WTC11 (cell line): ENCODE data around the gene ACR. TPM values are rescaled to one million over a fixed set of nuclear protein-coding genes. Genes with fewer than 3 reads are reported as not detected.
A peak's percentile ranks its signal among the peaks of the same experiment; 100 is the strongest.

Source experiments
- ATAC-seq: fragments of 200-7000 bp; cut with Tn5 transposase; 2 replicates; pipeline ENCODE4 v1.10.0; 2021; ENCODE audit warnings: mild to moderate bottlenecking, moderate library complexity
- CTCF ChIA-PET: fragments of 300-600 bp; sonication (Branson Sonifier 250); formaldehyde crosslinking; loops from one replicate; lab custom pipeline; 2021; ENCODE audit warnings: antibody characterized with exemption; lab: Charles Lee
- POLR2A ChIA-PET: fragments of 350-600 bp; sonication (Branson Sonifier 250); formaldehyde crosslinking; loops from one replicate; lab custom pipeline; 2021; ENCODE audit warnings: antibody characterized with exemption; lab: Charles Lee
- DNase-seq: peaks from one replicate; pipeline ENCODE4 v3.0.0; 2021; ENCODE audit warnings: low spot score
- H3K27ac Mint-ChIP-seq: 2 replicates; pipeline ENCODE4 v1.8.0; 2021; ENCODE audit warnings: mixed read lengths
- H3K27me3 Mint-ChIP-seq: 2 replicates; pipeline ENCODE4 v1.8.0; 2021; ENCODE audit warnings: low read depth, mild to moderate bottlenecking, moderate library complexity, mixed read lengths
- H3K36me3 Mint-ChIP-seq: 2 replicates; pipeline ENCODE4 v1.8.0; 2021; ENCODE audit warnings: mixed read lengths
- H3K4me1 Mint-ChIP-seq: 2 replicates; pipeline ENCODE4 v1.8.0; 2022; ENCODE audit warnings: mixed read lengths
- H3K4me3 Mint-ChIP-seq: 2 replicates; pipeline ENCODE4 v1.8.0; 2021; ENCODE audit warnings: mild to moderate bottlenecking, moderate library complexity, mixed read lengths
- H3K9me3 Mint-ChIP-seq: 2 replicates; pipeline ENCODE4 v1.8.0; 2021; ENCODE audit warnings: mixed read lengths
- ETV6 ChIP-seq: sonication (generic); formaldehyde crosslinking; IDR thresholded peaks from 2 replicates; pipeline ENCODE4 v1.8.1; 2022; ENCODE audit warnings: mild to moderate bottlenecking, missing genetic modification reagents
- HMGA2 ChIP-seq: fragments of 250-450 bp; sonication (Bioruptor Pico); IDR thresholded peaks from 2 replicates; pipeline ENCODE4 v1.4.0; 2021; ENCODE audit warnings: mild to moderate bottlenecking, moderate library complexity
- IRF2 ChIP-seq: sonication (generic); formaldehyde crosslinking; IDR thresholded peaks from 2 replicates; pipeline ENCODE4 v1.8.0; 2022; ENCODE audit warnings: low read depth, missing genetic modification reagents, borderline replicate concordance
- JUN ChIP-seq: sonication (generic); formaldehyde crosslinking; IDR thresholded peaks from 2 replicates; pipeline ENCODE4 v1.8.0; 2023; ENCODE audit warnings: mild to moderate bottlenecking, missing genetic modification reagents
- MLX ChIP-seq: sonication (generic); formaldehyde crosslinking; IDR thresholded peaks from 2 replicates; pipeline ENCODE4 v1.8.1; 2023; ENCODE audit warnings: mild to moderate bottlenecking, missing genetic modification reagents, moderate library complexity
- MYBL2 ChIP-seq: sonication (generic); formaldehyde crosslinking; IDR thresholded peaks from 2 replicates; pipeline ENCODE4 v1.8.1; 2023; ENCODE audit warnings: mild to moderate bottlenecking, moderate library complexity, missing genetic modification reagents
- NFE2L1 ChIP-seq: sonication (generic); formaldehyde crosslinking; IDR thresholded peaks from 2 replicates; pipeline ENCODE4 v1.8.1; 2023; ENCODE audit warnings: missing genetic modification reagents
- NR2C2 ChIP-seq: sonication (generic); formaldehyde crosslinking; IDR thresholded peaks from 2 replicates; pipeline ENCODE4 v1.8.0; 2022; ENCODE audit warnings: mild to moderate bottlenecking, missing genetic modification reagents
- NR3C1 ChIP-seq: sonication (generic); formaldehyde crosslinking; conservative IDR thresholded peaks from 2 replicates; pipeline ENCODE4 v1.8.1; 2023; ENCODE audit warnings: low read depth, mild to moderate bottlenecking, missing genetic modification reagents
- PRRX2 ChIP-seq: fragments of 250-450 bp; sonication (Bioruptor Pico); IDR thresholded peaks from 2 replicates; pipeline ENCODE4 v1.8.0; 2021; ENCODE audit warnings: mild to moderate bottlenecking
- RORB ChIP-seq: fragments of 250-450 bp; sonication (Bioruptor Pico); IDR thresholded peaks from 2 replicates; pipeline ENCODE4 v1.9.0; 2021; ENCODE audit warnings: mild to moderate bottlenecking
- SP1 ChIP-seq: sonication (generic); formaldehyde crosslinking; conservative IDR thresholded peaks from 2 replicates; pipeline ENCODE4 v1.8.1; 2022; ENCODE audit warnings: missing genetic modification reagents
- TEAD1 ChIP-seq: sonication (generic); formaldehyde crosslinking; IDR thresholded peaks from 2 replicates; pipeline ENCODE4 v1.8.0; 2022; ENCODE audit warnings: mild to moderate bottlenecking, missing genetic modification reagents
- ZNF121 ChIP-seq: sonication (generic); formaldehyde crosslinking; IDR thresholded peaks from 2 replicates; pipeline ENCODE4 v1.8.0; 2023; ENCODE audit warnings: missing genetic modification reagents
- ZNF219 ChIP-seq: sonication (generic); formaldehyde crosslinking; IDR thresholded peaks from 2 replicates; pipeline ENCODE4 v1.8.0; 2023; ENCODE audit warnings: missing genetic modification reagents, mild to moderate bottlenecking, borderline replicate concordance
- ZNF263 ChIP-seq: sonication (generic); formaldehyde crosslinking; IDR thresholded peaks from 2 replicates; pipeline ENCODE4 v1.8.1; 2022; ENCODE audit warnings: low read depth, mild to moderate bottlenecking, moderate library complexity, missing genetic modification reagents
- ZNF423 ChIP-seq: fragments of 250-450 bp; sonication (Bioruptor Pico); IDR thresholded peaks from 2 replicates; pipeline ENCODE4 v2.1.2; 2022; ENCODE audit warnings: mild to moderate bottlenecking, moderate library complexity
- ZNF671 ChIP-seq: fragments of 250-450 bp; sonication (Bioruptor Pico); IDR thresholded peaks from 2 replicates; pipeline ENCODE4 v1.8.0; 2021; ENCODE audit warnings: mild to moderate bottlenecking
- total RNA-seq: library from RNA; stranded (reverse); gene quantifications from 3 replicates; pipeline ENCODE4 v1.2.3, GENCODE V29; 2021
- TF ChIP-seq, protein P1 (sequence below): sonication (generic); formaldehyde crosslinking; IDR thresholded peaks from 2 replicates; pipeline ENCODE4 v1.8.1; 2023; ENCODE audit warnings: mild to moderate bottlenecking, moderate library complexity, missing genetic modification reagents
- TF ChIP-seq, protein P2 (sequence below): sonication (generic); formaldehyde crosslinking; IDR thresholded peaks from 2 replicates; pipeline ENCODE4 v1.8.1; 2023; ENCODE audit warnings: mild to moderate bottlenecking, missing genetic modification reagents, moderate library complexity
- TF ChIP-seq, protein P3 (sequence below): sonication (generic); formaldehyde crosslinking; IDR thresholded peaks from 2 replicates; pipeline ENCODE4 v1.8.1; 2023; ENCODE audit warnings: mild to moderate bottlenecking, missing genetic modification reagents, borderline replicate concordance
- TF ChIP-seq, protein P4 (sequence below): sonication (generic); formaldehyde crosslinking; IDR thresholded peaks from 2 replicates; pipeline ENCODE4 v1.8.1; 2022; ENCODE audit warnings: mild to moderate bottlenecking, missing genetic modification reagents, moderate library complexity, borderline replicate concordance

ACR gene
- total RNA-seq, 1 experiment from 2014 or later: 0.46 TPM

DNA sequence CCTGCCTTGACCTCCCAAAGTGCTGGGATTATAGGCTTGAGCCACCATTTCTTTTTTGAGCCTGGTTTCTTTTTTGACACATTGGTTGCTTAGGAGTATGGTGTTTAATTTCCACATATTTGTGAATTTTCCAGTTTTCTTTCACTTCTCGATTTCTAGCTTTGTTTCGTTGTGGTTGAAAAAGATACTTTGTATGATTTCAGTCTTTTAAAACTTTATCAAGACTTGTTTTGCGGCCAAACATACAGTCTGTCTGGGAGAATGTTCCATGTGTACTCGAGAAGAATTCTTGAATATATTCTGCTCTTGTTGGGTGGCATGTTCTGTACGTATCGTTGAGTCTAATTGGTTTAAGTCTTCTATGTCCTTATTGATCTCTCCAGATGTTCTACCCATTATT, 44.5 kb upstream of the ACR start (continued):
- TF ChIP-seq, protein P1, sequence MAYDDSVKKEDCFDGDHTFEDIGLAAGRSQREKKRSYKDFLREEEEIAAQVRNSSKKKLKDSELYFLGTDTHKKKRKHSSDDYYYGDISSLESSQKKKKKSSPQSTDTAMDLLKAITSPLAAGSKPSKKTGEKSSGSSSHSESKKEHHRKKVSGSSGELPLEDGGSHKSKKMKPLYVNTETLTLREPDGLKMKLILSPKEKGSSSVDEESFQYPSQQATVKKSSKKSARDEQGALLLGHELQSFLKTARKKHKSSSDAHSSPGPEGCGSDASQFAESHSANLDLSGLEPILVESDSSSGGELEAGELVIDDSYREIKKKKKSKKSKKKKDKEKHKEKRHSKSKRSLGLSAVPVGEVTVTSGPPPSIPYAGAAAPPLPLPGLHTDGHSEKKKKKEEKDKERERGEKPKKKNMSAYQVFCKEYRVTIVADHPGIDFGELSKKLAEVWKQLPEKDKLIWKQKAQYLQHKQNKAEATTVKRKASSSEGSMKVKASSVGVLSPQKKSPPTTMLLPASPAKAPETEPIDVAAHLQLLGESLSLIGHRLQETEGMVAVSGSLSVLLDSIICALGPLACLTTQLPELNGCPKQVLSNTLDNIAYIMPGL (CRISPR knock-in tag): no peak
- TF ChIP-seq, protein P2, sequence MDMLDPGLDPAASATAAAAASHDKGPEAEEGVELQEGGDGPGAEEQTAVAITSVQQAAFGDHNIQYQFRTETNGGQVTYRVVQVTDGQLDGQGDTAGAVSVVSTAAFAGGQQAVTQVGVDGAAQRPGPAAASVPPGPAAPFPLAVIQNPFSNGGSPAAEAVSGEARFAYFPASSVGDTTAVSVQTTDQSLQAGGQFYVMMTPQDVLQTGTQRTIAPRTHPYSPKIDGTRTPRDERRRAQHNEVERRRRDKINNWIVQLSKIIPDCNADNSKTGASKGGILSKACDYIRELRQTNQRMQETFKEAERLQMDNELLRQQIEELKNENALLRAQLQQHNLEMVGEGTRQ (CRISPR knock-in tag): no peak
- TF ChIP-seq PRRX2 (CRISPR knock-in tag): no peak
- TF ChIP-seq ZNF219 (CRISPR knock-in tag): no peak
- TF ChIP-seq SP1: no peak

- ATAC-seq (no peak), DNase-seq (no peak)
- Mint-ChIP-seq H3K4me1 (peaks cover 8% of the 10 kb centered on the region), H3K27me3 (peaks cover 30% of the 10 kb centered on the region), H3K27ac (no peak overlapping the region), H3K9me3 (peaks cover 9% of the 10 kb centered on the region), H3K4me3 (no peak overlapping the region), H3K36me3 (peaks cover 7% of the 10 kb centered on the region)
- POLR2A ChIA-PET: no interaction called here
- TF ChIP-seq TEAD1 (no peak), IRF2 (CRISPR knock-in tag) (no peak), NR2C2 (CRISPR knock-in tag) (no peak), RORB (no peak), MLX (CRISPR knock-in tag) (no peak), ZNF423 (no peak)
- CTCF ChIA-PET: interaction anchor here (0.8 to 5.4 kb wide), 10 partner anchors 19 to 186 kb away, joined by 3 to 33 read pairs (median 3); partner anchors contain the start of genes ARSA, LMF2, NCAPH2 and SCO2
These were observed 43.9 kb upstream of the ACR start for GRCh38 chr22:50694099-50694605.

DNA sequence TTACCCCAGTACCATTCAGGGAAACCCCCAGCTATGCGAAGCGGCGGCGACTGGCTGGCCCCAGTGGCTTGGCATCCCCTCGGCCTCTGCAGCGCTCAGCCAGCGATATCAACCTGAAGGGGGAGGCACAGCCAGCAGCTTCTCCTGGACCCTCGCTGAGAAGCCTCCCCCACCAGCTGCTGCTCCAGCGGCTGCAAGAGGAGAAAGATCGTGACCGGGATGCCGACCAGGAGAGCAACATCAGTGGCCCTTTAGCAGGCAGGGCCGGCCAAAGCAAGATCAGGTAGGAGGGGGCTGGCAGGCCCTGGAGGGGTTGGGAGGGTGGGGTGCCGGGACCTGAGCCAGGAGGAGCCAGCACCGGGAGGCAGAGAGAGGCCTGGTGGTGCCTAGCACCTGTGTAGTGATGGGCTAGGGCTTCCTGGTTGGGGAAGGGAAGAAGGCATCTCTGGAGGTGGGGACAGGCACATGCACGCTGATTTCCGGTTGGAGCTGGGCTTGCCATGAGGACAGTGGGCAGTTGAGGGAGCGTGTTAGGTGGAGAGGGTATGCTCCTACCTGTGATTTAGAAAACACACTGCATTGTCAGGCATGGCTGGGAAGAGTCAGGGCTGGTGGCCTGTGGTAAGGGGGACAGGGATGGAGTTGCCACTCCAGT, 43.1 kb upstream of the ACR start:
- ATAC-seq: no peak
- TF ChIP-seq, protein P3, sequence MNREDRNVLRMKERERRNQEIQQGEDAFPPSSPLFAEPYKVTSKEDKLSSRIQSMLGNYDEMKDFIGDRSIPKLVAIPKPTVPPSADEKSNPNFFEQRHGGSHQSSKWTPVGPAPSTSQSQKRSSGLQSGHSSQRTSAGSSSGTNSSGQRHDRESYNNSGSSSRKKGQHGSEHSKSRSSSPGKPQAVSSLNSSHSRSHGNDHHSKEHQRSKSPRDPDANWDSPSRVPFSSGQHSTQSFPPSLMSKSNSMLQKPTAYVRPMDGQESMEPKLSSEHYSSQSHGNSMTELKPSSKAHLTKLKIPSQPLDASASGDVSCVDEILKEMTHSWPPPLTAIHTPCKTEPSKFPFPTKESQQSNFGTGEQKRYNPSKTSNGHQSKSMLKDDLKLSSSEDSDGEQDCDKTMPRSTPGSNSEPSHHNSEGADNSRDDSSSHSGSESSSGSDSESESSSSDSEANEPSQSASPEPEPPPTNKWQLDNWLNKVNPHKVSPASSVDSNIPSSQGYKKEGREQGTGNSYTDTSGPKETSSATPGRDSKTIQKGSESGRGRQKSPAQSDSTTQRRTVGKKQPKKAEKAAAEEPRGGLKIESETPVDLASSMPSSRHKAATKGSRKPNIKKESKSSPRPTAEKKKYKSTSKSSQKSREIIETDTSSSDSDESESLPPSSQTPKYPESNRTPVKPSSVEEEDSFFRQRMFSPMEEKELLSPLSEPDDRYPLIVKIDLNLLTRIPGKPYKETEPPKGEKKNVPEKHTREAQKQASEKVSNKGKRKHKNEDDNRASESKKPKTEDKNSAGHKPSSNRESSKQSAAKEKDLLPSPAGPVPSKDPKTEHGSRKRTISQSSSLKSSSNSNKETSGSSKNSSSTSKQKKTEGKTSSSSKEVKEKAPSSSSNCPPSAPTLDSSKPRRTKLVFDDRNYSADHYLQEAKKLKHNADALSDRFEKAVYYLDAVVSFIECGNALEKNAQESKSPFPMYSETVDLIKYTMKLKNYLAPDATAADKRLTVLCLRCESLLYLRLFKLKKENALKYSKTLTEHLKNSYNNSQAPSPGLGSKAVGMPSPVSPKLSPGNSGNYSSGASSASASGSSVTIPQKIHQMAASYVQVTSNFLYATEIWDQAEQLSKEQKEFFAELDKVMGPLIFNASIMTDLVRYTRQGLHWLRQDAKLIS: no peak
- TF ChIP-seq NR3C1: no peak
- no peak for TF ChIP-seq TEAD1
- TF ChIP-seq ZNF121: no peak
- TF ChIP-seq MYBL2 (CRISPR knock-in tag): no peak
- TF ChIP-seq HMGA2 (CRISPR knock-in tag): no peak
- TF ChIP-seq ZNF263 (CRISPR knock-in tag): no peak
- TF ChIP-seq ZNF671 (CRISPR knock-in tag): no peak
- TF ChIP-seq ZNF423: no peak
- TF ChIP-seq NFE2L1 (CRISPR knock-in tag): no peak
- no peak for TF ChIP-seq JUN (CRISPR knock-in tag)
- TF ChIP-seq ETV6 (CRISPR knock-in tag): no peak
- TF ChIP-seq, protein P4, sequence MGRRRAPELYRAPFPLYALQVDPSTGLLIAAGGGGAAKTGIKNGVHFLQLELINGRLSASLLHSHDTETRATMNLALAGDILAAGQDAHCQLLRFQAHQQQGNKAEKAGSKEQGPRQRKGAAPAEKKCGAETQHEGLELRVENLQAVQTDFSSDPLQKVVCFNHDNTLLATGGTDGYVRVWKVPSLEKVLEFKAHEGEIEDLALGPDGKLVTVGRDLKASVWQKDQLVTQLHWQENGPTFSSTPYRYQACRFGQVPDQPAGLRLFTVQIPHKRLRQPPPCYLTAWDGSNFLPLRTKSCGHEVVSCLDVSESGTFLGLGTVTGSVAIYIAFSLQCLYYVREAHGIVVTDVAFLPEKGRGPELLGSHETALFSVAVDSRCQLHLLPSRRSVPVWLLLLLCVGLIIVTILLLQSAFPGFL: no peak
- H3K27ac Mint-ChIP-seq: no peak overlapping the region
- H3K4me3 Mint-ChIP-seq: no peak overlapping the region
- H3K36me3 Mint-ChIP-seq: peaks cover under 1% of the 10 kb centered on the region
- ChIA-PET CTCF (interaction anchor here (0.8 to 5.4 kb wide), 9 partner anchors 20 to 187 kb away, joined by 3 to 33 read pairs (median 3); partner anchors contain the start of genes ARSA, LMF2 and NCAPH2), POLR2A (no interaction called here)
- peaks cover 37% of the 10 kb centered on the region for H3K27me3 Mint-ChIP-seq
- peaks cover 8% of the 10 kb centered on the region for H3K4me1 Mint-ChIP-seq
- peak; percentile 18 for DNase-seq
- H3K9me3 Mint-ChIP-seq: peaks cover 1% of the 10 kb centered on the region
